ENCODE measurements around the gene HSF2. TPM values are rescaled to one million over a fixed set of nuclear protein-coding genes. Genes with fewer than 3 reads are reported as not detected.

HSF2 gene
- total and polyA plus RNA-seq, 8 donors = 11.0 to 45.9 (median 38.0) TPM

DNA sequence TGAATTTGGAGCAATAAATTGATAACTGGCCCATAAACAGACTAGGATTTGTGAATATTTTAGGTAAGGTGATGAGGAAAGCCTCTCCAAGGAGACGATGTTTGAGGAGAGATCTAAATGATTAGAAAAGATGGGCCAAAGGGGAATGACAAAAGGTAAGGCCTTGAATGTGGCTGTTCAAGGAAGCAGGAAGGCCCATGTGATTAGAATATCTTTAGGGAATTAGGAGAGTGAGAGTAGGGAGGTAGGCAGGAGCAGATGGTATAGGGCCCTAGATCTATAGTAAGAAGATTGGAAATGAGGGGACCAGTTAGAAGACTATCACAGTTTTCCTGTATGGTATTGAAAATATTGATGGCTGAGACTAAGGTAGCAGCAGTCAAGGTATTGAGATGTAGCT lies 6.7 kb downstream of the HSF2 start:
- no peak for ATAC-seq
- DNase-seq = no peak
- no peak overlapping the region for H3K4me3 ChIP-seq
- no peaks in the 10 kb centered on the region for H3K27me3 ChIP-seq
- intact Hi-C loops (cut with DNase I) = no loop called here
- H3K36me3 ChIP-seq = no peaks in the 10 kb centered on the region
- TF ChIP-seq, protein P1, sequence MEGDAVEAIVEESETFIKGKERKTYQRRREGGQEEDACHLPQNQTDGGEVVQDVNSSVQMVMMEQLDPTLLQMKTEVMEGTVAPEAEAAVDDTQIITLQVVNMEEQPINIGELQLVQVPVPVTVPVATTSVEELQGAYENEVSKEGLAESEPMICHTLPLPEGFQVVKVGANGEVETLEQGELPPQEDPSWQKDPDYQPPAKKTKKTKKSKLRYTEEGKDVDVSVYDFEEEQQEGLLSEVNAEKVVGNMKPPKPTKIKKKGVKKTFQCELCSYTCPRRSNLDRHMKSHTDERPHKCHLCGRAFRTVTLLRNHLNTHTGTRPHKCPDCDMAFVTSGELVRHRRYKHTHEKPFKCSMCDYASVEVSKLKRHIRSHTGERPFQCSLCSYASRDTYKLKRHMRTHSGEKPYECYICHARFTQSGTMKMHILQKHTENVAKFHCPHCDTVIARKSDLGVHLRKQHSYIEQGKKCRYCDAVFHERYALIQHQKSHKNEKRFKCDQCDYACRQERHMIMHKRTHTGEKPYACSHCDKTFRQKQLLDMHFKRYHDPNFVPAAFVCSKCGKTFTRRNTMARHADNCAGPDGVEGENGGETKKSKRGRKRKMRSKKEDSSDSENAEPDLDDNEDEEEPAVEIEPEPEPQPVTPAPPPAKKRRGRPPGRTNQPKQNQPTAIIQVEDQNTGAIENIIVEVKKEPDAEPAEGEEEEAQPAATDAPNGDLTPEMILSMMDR (IDR thresholded peaks at IDR 0.05) = no peak
- H3K4me1 ChIP-seq = peaks cover 0 to 3% of the 10 kb centered on the region in 2 donors
- no peak overlapping the region for H3K27ac ChIP-seq
- H3K9me3 ChIP-seq = no peaks in the 10 kb centered on the region

- H3K27me3 ChIP-seq = no peaks in the 10 kb centered on the region
- ATAC-seq = no peak
- H3K36me3 ChIP-seq = peaks cover 0 to 6% of the 10 kb centered on the region in 2 donors
- no peak overlapping the region for H3K27ac ChIP-seq
- no peak overlapping the region for H3K4me3 ChIP-seq
- DNase-seq = no peak
- TF ChIP-seq, protein P1 (IDR thresholded peaks at IDR 0.05) = no peak
- intact Hi-C loops (cut with DNase I) = no loop called here
- no peaks in the 10 kb centered on the region for H3K4me1 ChIP-seq
- no peaks in the 10 kb centered on the region for H3K9me3 ChIP-seq
Observed at GRCh38 chr6:122407712-122408111, 8.3 kb downstream of the HSF2 start.

DNA sequence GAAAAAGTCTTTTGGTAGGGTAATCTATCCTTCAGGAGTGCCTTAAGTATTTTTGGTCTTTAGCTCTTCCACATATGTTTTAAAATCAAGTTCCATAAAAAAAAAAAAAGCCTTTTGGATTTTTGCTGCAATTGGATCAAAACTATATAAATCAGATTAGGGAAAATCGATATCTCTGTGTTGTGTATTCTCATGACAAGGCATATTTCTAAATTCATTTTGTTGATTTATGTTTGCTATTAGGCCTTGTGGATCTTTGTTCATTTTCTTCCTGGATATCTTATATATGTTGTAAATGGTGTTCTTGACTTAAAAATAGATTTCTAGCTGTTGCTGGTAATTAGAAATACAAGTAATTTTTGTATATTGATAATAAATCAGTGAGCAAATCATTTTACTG lies 8.8 kb downstream of the HSF2 start:
- Histone ChIP-seq H3K27ac (no peak overlapping the region), H3K4me3 (no peak overlapping the region), H3K4me1 (no peaks in the 10 kb centered on the region), H3K9me3 (no peaks in the 10 kb centered on the region), H3K36me3 (peaks cover 0 to 10% of the 10 kb centered on the region in 2 donors), H3K27me3 (no peaks in the 10 kb centered on the region)
- DNase-seq = no peak
- ATAC-seq = no peak
- intact Hi-C loops (cut with DNase I) = no loop called here
- TF ChIP-seq, protein P1 (IDR thresholded peaks at IDR 0.05) = no peak

DNA sequence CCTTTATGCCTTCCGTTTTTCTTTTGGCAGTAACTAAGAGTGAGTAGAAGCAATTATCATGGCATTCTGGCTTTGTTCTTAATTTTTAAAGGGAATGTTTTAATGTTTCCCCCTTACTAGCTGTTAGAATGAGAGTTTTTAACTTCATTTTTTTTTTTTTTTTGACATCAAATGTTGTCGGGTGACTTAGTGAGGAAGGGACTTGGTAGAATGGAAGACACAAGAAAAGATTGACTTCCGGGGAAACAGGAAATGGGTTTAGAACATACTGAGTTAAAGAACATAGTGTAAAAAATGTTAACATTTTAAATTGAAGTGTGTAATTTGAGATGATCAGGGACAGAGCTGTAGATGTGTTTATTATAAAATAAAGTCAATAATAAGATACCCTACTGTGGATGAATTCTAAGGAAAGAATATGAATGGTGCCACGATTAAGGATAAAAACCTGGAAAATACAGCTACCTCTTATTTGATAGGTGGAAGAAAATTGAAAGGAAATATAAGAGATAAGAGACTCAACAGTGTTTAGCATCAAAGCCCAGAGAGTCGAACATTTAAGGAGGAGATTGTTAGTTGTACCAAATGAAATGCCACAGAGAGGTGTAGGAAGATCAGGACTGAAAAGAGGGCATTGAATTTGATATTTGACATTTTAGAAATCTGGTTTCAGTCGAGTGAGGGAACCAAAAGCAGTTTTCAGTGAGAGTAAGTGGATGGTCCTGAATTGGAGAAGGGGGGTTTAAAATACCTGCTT lies 9.4 kb downstream of the HSF2 start:
- Histone ChIP-seq H3K27me3 (no peaks in the 10 kb centered on the region), H3K9me3 (no peaks in the 10 kb centered on the region), H3K4me1 (no peaks in the 10 kb centered on the region), H3K27ac (no peak overlapping the region), H3K36me3 (peaks cover 0 to 16% of the 10 kb centered on the region in 2 donors), H3K4me3 (no peak overlapping the region)
- ATAC-seq (no peak), DNase-seq (no peak)
- intact Hi-C loops (cut with DNase I) = no loop called here
- TF ChIP-seq, protein P1 (IDR thresholded peaks at IDR 0.05) = no peak

- Histone ChIP-seq H3K36me3 (peaks cover 0 to 29% of the 10 kb centered on the region in 2 donors), H3K27me3 (no peaks in the 10 kb centered on the region), H3K9me3 (no peaks in the 10 kb centered on the region), H3K4me1 (no peaks in the 10 kb centered on the region), H3K27ac (no peak overlapping the region), H3K4me3 (no peak overlapping the region)
- TF ChIP-seq, protein P1 (IDR thresholded peaks at IDR 0.05) = no peak
- intact Hi-C loops (cut with DNase I) = no loop called here
- no peak for DNase-seq
- ATAC-seq = no peak
Observed at GRCh38 chr6:122412001-122412400, 12.5 kb downstream of the HSF2 start.
